NK-92 (cell line): ENCODE results near the gene FAM227A.

Experiments used
- DNase-seq: peaks from one replicate; lab custom pipeline; 2025; ENCODE audit not compliant: unreplicated experiment; lab: John Stamatoyannopoulos, UW

The FAM227A gene

DNA sequence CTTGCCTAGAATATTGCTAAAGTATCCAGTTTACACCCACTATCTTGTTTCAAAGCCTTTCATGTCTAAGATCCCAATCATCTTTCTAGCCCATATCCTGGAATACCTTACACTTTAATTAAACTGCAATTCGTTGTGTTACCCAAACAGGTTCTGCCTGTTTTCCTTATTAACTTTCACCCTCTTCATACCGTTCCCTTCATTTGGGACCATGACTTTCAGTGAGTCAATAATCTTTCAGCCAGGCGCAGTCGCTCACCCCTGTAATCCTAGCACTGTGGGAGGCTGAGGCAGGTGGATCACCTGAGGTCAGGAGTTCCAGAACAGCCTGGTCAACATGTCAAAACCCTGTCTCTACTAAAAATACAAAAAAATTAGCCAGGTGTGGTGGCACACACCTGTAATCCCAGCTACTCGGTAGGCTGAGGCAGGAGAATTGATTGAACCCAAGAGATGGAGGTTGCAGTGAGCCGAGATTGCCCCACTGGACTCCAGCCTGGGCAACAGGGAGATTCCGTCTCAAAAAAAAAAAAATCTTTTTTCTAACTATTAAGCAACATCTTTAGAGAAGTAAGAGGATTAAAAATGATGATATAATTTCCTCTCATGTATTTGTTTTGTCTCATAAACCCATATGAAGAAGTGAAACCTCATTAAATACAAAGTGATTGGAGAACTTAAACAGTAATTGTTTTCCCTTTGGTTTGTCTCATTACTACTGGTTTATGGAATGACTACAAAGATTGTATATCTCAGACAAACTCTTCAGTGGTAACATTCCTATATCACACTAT lies 106.9 kb downstream of the FAM227A start:
- no peak for DNase-seq

DNA sequence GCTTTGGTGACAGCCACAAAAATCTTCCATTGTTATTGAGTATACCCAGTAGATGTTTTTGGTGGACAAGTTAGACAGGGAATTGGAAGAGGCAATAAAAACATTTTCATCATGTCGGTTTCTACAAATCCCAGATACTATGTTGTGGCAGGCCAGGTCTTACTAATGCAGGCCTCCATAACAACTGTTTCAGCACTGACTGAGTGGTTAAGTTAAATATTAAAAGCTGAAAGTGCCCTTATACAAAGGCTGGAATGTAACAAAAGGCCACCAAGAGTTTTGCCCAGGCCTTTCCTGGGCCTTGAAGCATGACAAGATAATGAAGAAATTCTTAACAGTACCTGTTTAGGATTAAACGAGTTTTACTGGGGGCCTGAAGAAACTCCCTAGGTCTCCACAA lies 115.5 kb downstream of the FAM227A start:
- no peak for DNase-seq

DNA sequence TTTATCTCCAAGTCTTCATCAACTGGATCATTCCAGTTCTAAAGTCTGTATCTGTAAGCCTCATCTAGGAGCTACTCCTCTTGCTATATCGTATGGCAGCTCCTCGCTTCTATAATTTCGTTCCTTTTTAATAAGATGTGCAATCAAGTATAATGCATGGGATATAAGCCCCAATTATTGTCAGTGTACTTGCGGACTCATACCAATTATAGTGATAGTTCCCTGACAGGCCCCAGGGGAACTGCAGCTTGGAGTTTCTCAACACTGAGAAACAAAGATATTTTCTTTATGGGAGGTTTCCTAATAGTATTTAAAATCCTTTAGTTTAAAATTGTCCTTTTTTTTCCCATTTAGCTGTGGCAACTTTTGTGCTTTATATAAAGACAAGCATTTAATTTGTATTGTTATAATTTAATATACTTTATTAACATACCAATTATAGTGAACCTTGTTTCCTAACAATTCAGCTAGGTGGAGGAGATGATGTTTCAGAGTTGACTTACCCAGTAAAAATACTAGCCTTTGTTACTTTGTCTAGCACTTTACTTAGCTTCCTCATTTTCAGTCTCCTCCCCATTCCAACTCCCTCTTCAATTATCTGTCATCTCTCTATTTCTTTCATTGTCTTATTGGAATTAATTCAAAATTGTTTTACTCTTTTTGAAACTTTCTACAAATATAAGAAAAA lies 124.8 kb downstream of the FAM227A start:
- no peak for DNase-seq
